HG03066 (cell line): ENCODE data around the gene CD4.
A peak's percentile ranks its signal among the peaks of the same experiment; 100 is the strongest.
"Not testable (repeated sequence)": the region's sequence is repeated elsewhere in the genome, so short reads cannot be mapped to it uniquely, and the experiment has no call there.

Experiments
- ATAC-seq: cut with Tn5 transposase; IDR thresholded peaks from one replicate; pipeline ENCODE4 v1.9.1; 2021; ENCODE audit warnings: low read depth; ENCODE audit not compliant: unreplicated experiment

The CD4 gene

GRCh38 chr12:6863033-6863432 is 73.7 kb downstream of the CD4 start:
- no peak for ATAC-seq

- ATAC-seq, result no peak
Measured at GRCh38 chr12:6863586-6864321, 74.4 kb downstream of the CD4 start.

- ATAC-seq, result not testable (repeated sequence)
Measured at GRCh38 chr12:6865307-6865706, 76.0 kb downstream of the CD4 start.

DNA sequence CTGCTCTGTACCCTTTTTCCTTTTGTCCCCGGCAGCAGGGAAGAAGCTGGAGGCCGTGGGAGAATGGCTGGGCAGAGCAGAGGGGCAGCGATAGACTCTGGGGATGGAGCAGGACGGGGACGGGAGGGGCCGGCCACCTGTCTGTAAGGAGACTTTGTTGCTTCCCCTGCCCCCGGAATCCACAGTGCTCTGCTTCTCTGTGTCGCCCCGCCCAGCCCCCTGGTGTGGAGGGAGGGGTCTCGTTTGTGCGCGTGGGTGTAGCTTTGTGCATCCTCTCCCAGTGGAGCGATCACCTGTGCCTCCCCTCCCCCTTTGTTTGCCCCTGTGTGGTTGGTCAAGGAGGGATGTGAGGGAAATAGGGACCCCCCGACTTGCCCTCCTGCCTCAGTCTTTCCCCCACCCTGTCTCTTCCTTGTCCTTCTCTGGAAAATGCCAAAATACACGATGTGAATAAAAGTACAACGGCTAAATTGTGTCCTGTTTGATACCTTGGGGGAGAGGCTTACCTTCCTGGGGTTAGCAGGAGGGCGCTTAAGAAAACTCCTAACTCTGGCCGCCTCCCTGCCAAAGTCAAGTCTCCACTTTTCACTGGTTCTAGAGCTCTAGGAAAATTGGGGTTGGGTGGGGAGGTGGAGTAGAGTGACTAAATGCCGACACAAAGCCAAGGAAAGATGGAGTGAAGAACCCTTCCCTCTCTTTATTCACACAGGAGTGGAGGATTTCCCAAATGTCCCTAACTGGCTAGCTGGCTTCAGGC is 77.0 kb downstream of the CD4 start:
- ATAC-seq, result no peak

DNA sequence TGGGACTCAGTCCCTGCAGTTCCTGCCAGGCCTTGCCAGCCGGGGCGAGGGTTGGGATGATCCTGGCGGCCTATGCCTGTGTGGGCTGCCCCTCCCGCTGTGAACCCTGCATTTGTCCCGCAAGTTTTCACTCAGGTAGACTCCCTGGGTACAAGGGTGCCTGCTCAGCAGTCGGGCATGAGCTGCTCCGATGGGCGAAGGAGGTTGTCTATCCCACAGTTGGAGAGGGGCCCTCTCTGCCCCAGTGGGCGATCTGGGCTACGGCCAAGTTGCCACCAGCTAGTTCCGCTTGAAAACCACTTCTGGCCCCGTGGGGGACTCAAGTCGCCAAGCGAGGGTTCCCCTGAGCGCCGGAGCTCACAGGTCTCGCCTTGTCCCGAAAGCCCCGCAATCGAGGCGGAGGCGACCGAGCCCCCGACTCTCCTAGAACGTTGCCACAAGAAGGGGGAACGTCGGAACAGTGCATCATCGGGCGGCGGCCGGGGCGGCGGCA is 77.6 kb downstream of the CD4 start:
- ATAC-seq, result no peak

DNA sequence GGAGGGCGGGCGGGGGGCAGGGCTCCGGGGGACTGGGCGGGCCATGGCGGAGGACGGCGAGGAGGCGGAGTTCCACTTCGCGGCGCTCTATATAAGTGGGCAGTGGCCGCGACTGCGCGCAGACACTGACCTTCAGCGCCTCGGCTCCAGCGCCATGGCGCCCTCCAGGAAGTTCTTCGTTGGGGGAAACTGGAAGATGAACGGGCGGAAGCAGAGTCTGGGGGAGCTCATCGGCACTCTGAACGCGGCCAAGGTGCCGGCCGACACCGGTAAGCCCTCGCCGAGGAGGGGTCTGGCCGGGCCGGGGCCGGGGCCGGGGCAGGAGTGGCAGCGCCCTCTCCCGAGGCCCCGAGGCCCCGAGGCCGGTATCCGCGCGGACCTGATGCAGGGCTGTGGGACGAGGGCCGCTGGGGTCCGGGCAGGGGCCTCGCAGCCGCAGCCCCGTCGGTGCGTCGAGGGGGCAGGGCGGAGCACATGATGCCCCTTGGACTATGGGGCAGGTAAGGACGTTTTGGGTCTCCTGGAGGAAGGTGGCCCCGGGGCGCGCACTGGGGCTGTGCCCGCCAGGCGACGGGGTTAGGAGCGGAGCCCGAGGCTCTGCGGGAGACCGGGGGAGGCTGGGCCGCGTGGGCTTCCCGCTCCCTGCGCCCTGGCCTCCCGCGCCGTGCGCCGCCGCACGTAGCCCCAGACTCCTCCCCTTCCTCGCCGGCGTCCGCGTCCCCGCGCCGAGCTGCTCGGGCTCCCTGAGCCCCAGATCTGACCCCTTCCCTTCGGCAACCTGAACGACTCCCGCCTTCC is 78.3 kb downstream of the CD4 start, which contains the start of gene TPI1:
Gene TPI1 (plus strand): TSS at position 119 of the 798 bp plus-strand sequence. CDS start 36 bp downstream, at position 155.
- ATAC-seq, result peak; percentile 59

GRCh38 chr12:6868211-6869048 is 79.1 kb downstream of the CD4 start:
- ATAC-seq, result no peak

- ATAC-seq, result no peak
Measured at GRCh38 chr12:6869049-6870021, 80.0 kb downstream of the CD4 start.

DNA sequence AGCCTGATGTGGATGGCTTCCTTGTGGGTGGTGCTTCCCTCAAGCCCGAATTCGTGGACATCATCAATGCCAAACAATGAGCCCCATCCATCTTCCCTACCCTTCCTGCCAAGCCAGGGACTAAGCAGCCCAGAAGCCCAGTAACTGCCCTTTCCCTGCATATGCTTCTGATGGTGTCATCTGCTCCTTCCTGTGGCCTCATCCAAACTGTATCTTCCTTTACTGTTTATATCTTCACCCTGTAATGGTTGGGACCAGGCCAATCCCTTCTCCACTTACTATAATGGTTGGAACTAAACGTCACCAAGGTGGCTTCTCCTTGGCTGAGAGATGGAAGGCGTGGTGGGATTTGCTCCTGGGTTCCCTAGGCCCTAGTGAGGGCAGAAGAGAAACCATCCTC is 81.0 kb downstream of the CD4 start:
- ATAC-seq, result not testable (repeated sequence)
